Heart left ventricle (tissue), 16 donors: Measurements from ENCODE around the gene LARP4B. TPM values are rescaled to one million over a fixed set of nuclear protein-coding genes. Genes with fewer than 3 reads are reported as not detected.

Experiments used
- ATAC-seq, 4 donors: fragments of 200-7000 bp; cut with Tn5 transposase; one replicate each; pipeline ENCODE4 v1.9.1; 2020 to 2022; ENCODE audit warnings: moderate library complexity in 4 of 4, mild to moderate bottlenecking in 3 of 4, moderate number of reproducible peaks in 1 of 4
- DNase-seq, 5 donors: peaks; one replicate each; pipeline ENCODE4 v3.0.0-alpha.2; 2020
- H3K27ac ChIP-seq, 12 donors: fragments of 200-600 bp; sonication (generic) in 4 of 12; one replicate each; pipeline versions ENCODE4 v1.5.0 to v1.8.0; 2016 to 2022; ENCODE audit warnings: mild to moderate bottlenecking in 2 of 12
- H3K27me3 ChIP-seq, 9 donors: fragments of 200-600 bp; sonication (generic) in 2 of 9; one replicate each; pipeline versions ENCODE4 v1.5.1 to v1.8.0; 2016 to 2022; ENCODE audit warnings: mild to moderate bottlenecking in 3 of 9
- H3K36me3 ChIP-seq, 9 donors: fragments of 200-600 bp; sonication (generic) in 2 of 9; one replicate each; pipeline versions ENCODE4 v1.5.0 to v1.8.0; 2018 to 2022; ENCODE audit warnings: mild to moderate bottlenecking in 2 of 9
- H3K4me1 ChIP-seq, 12 donors: fragments of 200-600 bp; sonication (generic) in 4 of 12; one replicate each; pipeline versions ENCODE4 v1.5.0 to v1.8.0; 2016 to 2022; ENCODE audit warnings: mild to moderate bottlenecking in 3 of 12
- H3K4me3 ChIP-seq, 12 donors: fragments of 200-600 bp; sonication (generic) in 4 of 12; one replicate each; pipeline versions ENCODE4 v1.5.0 to v1.8.0; 2017 to 2022; ENCODE audit warnings: mild to moderate bottlenecking in 9 of 12, moderate library complexity in 4 of 12
- H3K9me3 ChIP-seq, 12 donors: fragments of 200-600 bp; sonication (generic) in 4 of 12; one replicate each; pipeline versions ENCODE4 v1.5.0 to v1.8.0; 2016 to 2022; ENCODE audit warnings: mild to moderate bottlenecking in 1 of 12
- POLR2A ChIP-seq, 2 donors: fragments of 450-650 bp; IDR thresholded peaks; one replicate each; pipeline ENCODE4 v1.6.1; 2017; ENCODE audit warnings: antibody characterized with exemption in 2 of 2, mild to moderate bottlenecking in 2 of 2, moderate library complexity in 2 of 2
- WGBS, 4 donors: extraction: QIAGEN DNeasy Blood & Tissue Kit in 2 of 4; methylation state at CpG; one replicate each; pipeline versions ENCODE4 v1.1.5 to v1.1.7; 2013 to 2018; 5-methylcytosine and 5-hydroxymethylcytosine counted together
- intact Hi-C, 10 donors: fragments of 100-400 bp; cut with DNase I; formaldehyde crosslinking; loops; one replicate each; pipeline versions ENCODE4 v1.11.1 to v1.14.2; 2022
- polyA plus RNA-seq, 2 donors: library from polyadenylated mRNA; stranded (reverse); fragments of 200-250 nt; gene quantifications; one replicate each; pipeline ENCODE4 v1.2.3, GENCODE V29; 2013
- total RNA-seq, 9 donors: library from RNA; depleted of rRNA in 2 of 9; stranded (reverse); fragments of >200 nt in 2 of 9; fragmentation: NEBNext Ultra II Directional in 3 of 9; extraction: Animal tissue kit (Norgen Biotek cat#: 25700) in 3 of 9; gene quantifications; one replicate each; pipeline versions ENCODE4 v1.1.0 to v1.2.4, GENCODE V29; 2016 to 2023
- TF ChIP-seq, protein P1 (sequence below), 12 donors: fragments of 200-600 bp; sonication (generic) in 4 of 12; IDR thresholded peaks; one replicate each; pipeline versions ENCODE4 v1.5.0 to v1.8.0; 2018 to 2022; ENCODE audit warnings: antibody characterized with exemption in 12 of 12, mild to moderate bottlenecking in 5 of 12
- donor health status: ischemic (EF 13 %, LVEDD 7.1; RV severe dilation, severe dysfunction).
- donor health status: healthy with polysubstance abuse.
- donor health status: DM: no; HTN: yes; CAD: no.
- donor health status: DM: no; HTN: no; CAD: no.
- donor health status: ischemic (EF 25% LVEDD 6.9; RV normal size, moderate dysfunction).
- donor health status: ischemic (EF 25% LVEDD 5.7; RV mildly dilated, moderate dysfunction).
- donor health status: healthy.
- donor health status: DM: yes; HTN: yes; CAD: no.
- donor health status: ischemic (EF 35%, LVEDD 5.7; RV mildly dilated, moderate dysfunction).
- donor health status: nonischemic (EF 11% LVEDD 7.7; RV severe dilation, severe dysfunction).
- donor health status: DM: yes; HTN: yes; CAD: no.
- donor health status: PGD.
- donor health status: ischemic (EF 29% LVEDD 5.4; RV normal size, mild dysfunction).
- donor health status: nonischemic (EF 23%, LVEDD 6.1; RV moderate dilation, normal function).

LARP4B gene
- total and polyA plus RNA-seq, 11 donors, result 20.1 to 81.1 (median 63.0) TPM

DNA sequence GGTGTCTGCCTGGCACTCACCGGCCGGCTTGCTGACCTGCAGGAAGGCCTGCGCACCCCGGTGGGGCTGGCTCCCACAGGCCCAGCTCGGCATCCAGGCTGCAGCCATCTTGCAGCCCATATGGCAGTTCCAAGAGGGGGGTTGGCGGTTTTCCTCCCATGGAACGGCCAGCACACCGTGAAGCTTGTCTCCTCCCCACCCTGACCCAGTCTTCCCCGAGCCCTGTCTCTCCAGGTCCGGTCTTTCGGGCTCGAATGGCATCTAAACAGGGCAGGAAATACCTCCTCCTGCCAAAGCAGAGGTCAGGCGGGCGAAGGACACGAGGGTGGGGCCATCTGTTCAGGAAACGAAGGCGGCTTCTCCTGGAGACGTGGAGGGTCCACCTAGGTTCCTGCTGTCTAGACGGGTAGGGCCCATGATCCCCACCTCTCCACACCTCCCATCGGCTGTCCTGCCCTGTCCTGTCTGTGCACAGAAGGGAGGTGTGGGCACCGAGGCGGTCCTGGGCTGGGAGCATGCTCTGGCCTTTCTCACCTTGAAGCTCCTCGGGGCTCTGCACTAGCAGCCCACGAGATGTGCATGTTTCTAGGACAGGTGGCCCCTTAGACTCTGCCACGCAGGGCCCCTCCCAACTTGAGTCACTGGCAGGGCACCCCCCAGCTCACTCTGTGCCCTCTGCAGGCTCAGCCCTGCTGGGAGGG is 128.3 kb downstream of the LARP4B start:
- DNase-seq, result no peak
- intact Hi-C loops, result no loop called here

DNA sequence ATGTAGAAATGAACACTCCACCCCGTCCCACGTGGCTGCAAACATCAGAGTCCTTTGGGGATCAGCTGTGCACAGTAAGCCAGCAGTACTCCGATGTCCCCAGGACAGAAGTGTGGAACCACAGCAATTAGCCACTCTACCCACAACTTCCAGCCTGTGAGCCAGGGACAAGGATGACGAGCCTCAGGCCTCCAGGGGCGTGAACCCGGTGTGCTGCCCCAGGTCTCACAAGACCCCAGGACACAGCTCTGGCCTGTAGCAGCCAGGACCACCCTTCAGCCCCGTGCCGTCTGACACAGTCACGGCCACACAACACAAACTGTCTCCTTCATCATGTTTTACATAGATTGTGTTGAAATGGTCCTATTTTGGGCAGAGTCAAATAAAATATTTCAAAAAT is 129.0 kb downstream of the LARP4B start:
- H3K27ac ChIP-seq, result no peak overlapping the region
- TF ChIP-seq POLR2A (IDR thresholded peaks at IDR 0.05), result no peak
- TF ChIP-seq, protein P1, sequence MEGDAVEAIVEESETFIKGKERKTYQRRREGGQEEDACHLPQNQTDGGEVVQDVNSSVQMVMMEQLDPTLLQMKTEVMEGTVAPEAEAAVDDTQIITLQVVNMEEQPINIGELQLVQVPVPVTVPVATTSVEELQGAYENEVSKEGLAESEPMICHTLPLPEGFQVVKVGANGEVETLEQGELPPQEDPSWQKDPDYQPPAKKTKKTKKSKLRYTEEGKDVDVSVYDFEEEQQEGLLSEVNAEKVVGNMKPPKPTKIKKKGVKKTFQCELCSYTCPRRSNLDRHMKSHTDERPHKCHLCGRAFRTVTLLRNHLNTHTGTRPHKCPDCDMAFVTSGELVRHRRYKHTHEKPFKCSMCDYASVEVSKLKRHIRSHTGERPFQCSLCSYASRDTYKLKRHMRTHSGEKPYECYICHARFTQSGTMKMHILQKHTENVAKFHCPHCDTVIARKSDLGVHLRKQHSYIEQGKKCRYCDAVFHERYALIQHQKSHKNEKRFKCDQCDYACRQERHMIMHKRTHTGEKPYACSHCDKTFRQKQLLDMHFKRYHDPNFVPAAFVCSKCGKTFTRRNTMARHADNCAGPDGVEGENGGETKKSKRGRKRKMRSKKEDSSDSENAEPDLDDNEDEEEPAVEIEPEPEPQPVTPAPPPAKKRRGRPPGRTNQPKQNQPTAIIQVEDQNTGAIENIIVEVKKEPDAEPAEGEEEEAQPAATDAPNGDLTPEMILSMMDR (IDR thresholded peaks at IDR 0.05), result no peak
- no peak for ATAC-seq
- no peak for DNase-seq
- peaks cover 0 to 16% (median 0%) of the 10 kb centered on the region in 12 donors for H3K4me1 ChIP-seq
- intact Hi-C loops, result no loop called here
- H3K9me3 ChIP-seq, result peaks cover 0 to under 1% (median 0%) of the 10 kb centered on the region in 12 donors
- H3K27me3 ChIP-seq, result no peaks in the 10 kb centered on the region
- no peak overlapping the region for H3K4me3 ChIP-seq
- peaks cover 0 to 20% (median 9%) of the 10 kb centered on the region in 9 donors for H3K36me3 ChIP-seq
- WGBS, 4 donors, result 80 to 87% (median 85%) methylated on average over 8 to 9 of the region's 9 CpGs

More for the DNA sequence above, 128.3 kb downstream of the LARP4B start:
- Histone ChIP-seq H3K4me3 (no peak overlapping the region), H3K9me3 (no peaks in the 10 kb centered on the region), H3K4me1 (peaks cover 0 to 16% (median 0%) of the 10 kb centered on the region in 12 donors), H3K27ac (no peak overlapping the region), H3K36me3 (peaks cover 0 to 27% (median 16%) of the 10 kb centered on the region in 9 donors), H3K27me3 (no peaks in the 10 kb centered on the region)
- peak in 2 of 4 donors; percentile 9 for ATAC-seq
- TF ChIP-seq, protein P1 (IDR thresholded peaks at IDR 0.05), result no peak
- TF ChIP-seq POLR2A (IDR thresholded peaks at IDR 0.05), result no peak
- WGBS, 4 donors, result 72 to 85% (median 77%) methylated on average over 16 to 25 of the region's 25 CpGs

- 98 to 100% (median 99%) methylated on average over 1 of the region's 1 CpG for WGBS, 4 donors
- no peak overlapping the region for H3K27ac ChIP-seq
- intact Hi-C loops, result loop anchor here in 3 of 10 donors (5.0 to 10.0 kb wide), 3 partner anchors 210 to 282 kb away; no protein-coding TSS in a partner anchor
- no peak overlapping the region for H3K4me3 ChIP-seq
- no peaks in the 10 kb centered on the region for H3K4me1 ChIP-seq
- H3K36me3 ChIP-seq, result no peaks in the 10 kb centered on the region
- TF ChIP-seq POLR2A (IDR thresholded peaks at IDR 0.05), result no peak
- TF ChIP-seq, protein P1 (IDR thresholded peaks at IDR 0.05), result no peak
- H3K9me3 ChIP-seq, result peaks cover 0 to 14% (median 0%) of the 10 kb centered on the region in 12 donors
- no peak for DNase-seq
- no peak for ATAC-seq
- H3K27me3 ChIP-seq, result no peaks in the 10 kb centered on the region
Measured at GRCh38 chr10:797179-797578, 134.3 kb downstream of the LARP4B start.

DNA sequence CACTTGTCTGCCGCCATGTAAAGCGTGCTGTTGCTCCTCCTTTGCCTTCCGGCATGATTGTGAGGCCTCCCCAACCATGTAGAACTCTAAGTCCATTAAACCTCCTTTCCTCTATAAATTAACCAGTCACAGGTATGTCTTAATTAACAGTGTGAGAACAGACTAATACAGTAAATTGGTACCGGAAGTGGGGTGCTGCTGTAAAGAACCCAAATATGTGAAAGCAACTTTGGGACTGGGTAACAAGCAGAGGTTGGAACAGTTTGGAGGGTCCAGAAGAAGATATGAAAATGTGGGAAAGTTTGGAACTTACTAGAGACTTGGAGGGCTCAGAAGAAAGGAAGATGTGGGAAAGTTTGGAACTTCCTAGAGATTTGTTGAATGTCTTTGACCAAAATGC is 135.3 kb downstream of the LARP4B start:
- 73 to 75% (median 73%) methylated on average over 4 of the region's 4 CpGs for WGBS, 4 donors
- H3K4me3 ChIP-seq, result no peak overlapping the region
- H3K27ac ChIP-seq, result no peak overlapping the region
- intact Hi-C loops, result loop anchor here in 3 of 10 donors (5.0 to 10.0 kb wide), 3 partner anchors 209 to 281 kb away; no protein-coding TSS in a partner anchor
- H3K4me1 ChIP-seq, result no peaks in the 10 kb centered on the region
- TF ChIP-seq POLR2A (IDR thresholded peaks at IDR 0.05), result no peak
- TF ChIP-seq, protein P1 (IDR thresholded peaks at IDR 0.05), result no peak
- H3K36me3 ChIP-seq, result no peaks in the 10 kb centered on the region
- no peaks in the 10 kb centered on the region for H3K27me3 ChIP-seq
- DNase-seq (no peak), ATAC-seq (no peak)
- peaks cover 0 to 14% (median 0%) of the 10 kb centered on the region in 12 donors for H3K9me3 ChIP-seq
